MM.1S (cell line): ENCODE results near the gene FRA10AC1.

Source experiments
- DNase-seq: peaks from one replicate; pipeline ENCODE4 v3.0.0-alpha.2; 2015
- H2AFZ ChIP-seq: fragments of 300-600 bp; sonication (generic); 2 replicates; pipeline ENCODE4 v1.6.0; 2016; ENCODE audit warnings: antibody characterized with exemption, low read length
- H3F3A ChIP-seq: fragments of 300-600 bp; sonication (generic); 2 replicates; pipeline ENCODE4 v1.6.1; 2016; ENCODE audit warnings: mild to moderate bottlenecking, antibody characterized with exemption, low read length, moderate library complexity, mixed read lengths; ENCODE audit not compliant: insufficient read depth
- H3K27ac ChIP-seq: fragments of 300-600 bp; sonication (generic); 2 replicates; pipeline ENCODE4 v1.5.1; 2016; ENCODE audit warnings: mild to moderate bottlenecking, low read length
- H3K27me3 ChIP-seq: fragments of 300-600 bp; sonication (generic); replicated peaks from 2 replicates; pipeline ENCODE4 v1.6.0; 2016; ENCODE audit warnings: low read length; ENCODE audit not compliant: insufficient read depth
- H3K36me3 ChIP-seq: fragments of 300-600 bp; sonication (generic); replicated peaks from 2 replicates; pipeline ENCODE4 v1.6.1; 2016; ENCODE audit warnings: mild to moderate bottlenecking, low read length, mixed read lengths; ENCODE audit not compliant: insufficient read depth
- H3K4me1 ChIP-seq: fragments of 300-600 bp; sonication (generic); 2 replicates; pipeline ENCODE4 v1.6.1; 2016; ENCODE audit warnings: low read length, mixed read lengths
- H3K4me2 ChIP-seq: fragments of 300-600 bp; sonication (generic); 2 replicates; pipeline ENCODE4 v1.6.0; 2016; ENCODE audit warnings: low read depth, low read length
- H3K4me3 ChIP-seq: fragments of 300-600 bp; sonication (generic); 2 replicates; pipeline ENCODE4 v1.5.1; 2016; ENCODE audit warnings: low read length, mixed read lengths
- H3K79me2 ChIP-seq: fragments of 300-600 bp; sonication (generic); 2 replicates; pipeline ENCODE4 v1.6.1; 2016; ENCODE audit warnings: mixed run types, low read length, mixed read lengths
- H3K9ac ChIP-seq: fragments of 300-600 bp; sonication (generic); 2 replicates; pipeline ENCODE4 v1.6.1; 2016; ENCODE audit warnings: low read length, mixed read lengths
- H3K9me2 ChIP-seq: fragments of 300-600 bp; sonication (generic); replicated peaks from 2 replicates; pipeline ENCODE4 v1.6.1; 2016; ENCODE audit warnings: mild to moderate bottlenecking, low read length, mixed read lengths; ENCODE audit not compliant: insufficient read depth
- H3K9me3 ChIP-seq: fragments of 300-600 bp; sonication (generic); replicated peaks from 2 replicates; pipeline ENCODE4 v1.6.1; 2016; ENCODE audit warnings: mild to moderate bottlenecking, low read length, mixed read lengths; ENCODE audit not compliant: insufficient read depth
- H4K20me1 ChIP-seq: fragments of 300-600 bp; sonication (generic); 2 replicates; pipeline ENCODE4 v1.6.1; 2016; ENCODE audit warnings: mild to moderate bottlenecking, low read length, moderate library complexity, mixed read lengths; ENCODE audit not compliant: insufficient read depth
- EZH2 ChIP-seq: fragments of 300-600 bp; sonication (generic); optimal IDR thresholded peaks from 2 replicates; pipeline ENCODE3; 2017; ENCODE audit warnings: low read depth, mild to moderate bottlenecking, antibody characterized with exemption, low read length, mixed read lengths
- EZH2phosphoT487 ChIP-seq: fragments of 300-600 bp; sonication (generic); IDR thresholded peaks from 2 replicates; pipeline ENCODE4 v1.6.1; 2018; ENCODE audit warnings: antibody characterized with exemption, low read length
- TF ChIP-seq, protein P1 (sequence below): fragments of 300-600 bp; sonication (generic); IDR thresholded peaks from 2 replicates; pipeline ENCODE4 v1.5.1; 2016; ENCODE audit warnings: antibody characterized with exemption, low read length, mixed read lengths

Gene FRA10AC1

DNA sequence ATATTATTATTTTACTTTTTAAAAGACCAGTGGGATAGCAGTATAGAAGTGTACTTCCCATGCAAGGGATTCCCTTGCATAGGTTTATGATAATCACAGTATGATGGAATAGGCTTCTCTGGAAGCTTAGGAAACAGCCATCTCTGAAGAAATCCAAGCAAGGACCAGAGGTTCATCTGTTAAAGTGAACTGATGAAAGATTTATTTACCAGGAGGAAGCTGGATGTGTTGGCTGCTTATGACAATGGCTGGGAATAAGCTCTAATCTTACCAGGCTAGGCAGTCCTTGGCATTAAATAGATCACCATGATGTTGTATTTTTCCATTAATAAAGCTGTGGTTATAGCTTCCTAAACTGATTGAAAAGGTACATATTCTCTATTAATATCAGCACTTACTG, 32.0 kb downstream of the FRA10AC1 start:
- no peaks in the 10 kb centered on the region for H3K9me2 ChIP-seq

DNA sequence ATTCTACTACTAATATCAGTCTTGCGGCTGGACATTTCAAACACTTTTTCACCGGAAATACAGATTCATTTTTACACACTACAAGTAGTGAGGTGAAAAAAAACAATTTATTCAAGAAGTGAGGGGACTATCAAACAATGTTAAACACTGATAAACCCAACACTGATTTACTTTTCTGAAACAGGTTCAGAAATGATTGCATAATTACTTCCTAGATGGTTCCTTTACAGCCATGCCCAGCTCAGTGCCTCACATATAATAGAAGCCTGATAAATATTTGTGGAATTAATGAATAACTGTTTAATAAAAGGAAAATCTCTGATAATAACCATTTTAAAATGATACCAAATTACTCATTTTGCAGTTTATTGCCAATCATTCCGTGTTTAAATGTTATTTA, 34.6 kb downstream of the FRA10AC1 start:
- no peak overlapping the region for H2AFZ ChIP-seq
- no peaks in the 10 kb centered on the region for H4K20me1 ChIP-seq
- H3K4me3 ChIP-seq: no peak overlapping the region
- no peaks in the 10 kb centered on the region for H3K9me2 ChIP-seq
- no peak overlapping the region for H3K4me2 ChIP-seq
- no peaks in the 10 kb centered on the region for H3K9me3 ChIP-seq
- TF ChIP-seq, protein P1, sequence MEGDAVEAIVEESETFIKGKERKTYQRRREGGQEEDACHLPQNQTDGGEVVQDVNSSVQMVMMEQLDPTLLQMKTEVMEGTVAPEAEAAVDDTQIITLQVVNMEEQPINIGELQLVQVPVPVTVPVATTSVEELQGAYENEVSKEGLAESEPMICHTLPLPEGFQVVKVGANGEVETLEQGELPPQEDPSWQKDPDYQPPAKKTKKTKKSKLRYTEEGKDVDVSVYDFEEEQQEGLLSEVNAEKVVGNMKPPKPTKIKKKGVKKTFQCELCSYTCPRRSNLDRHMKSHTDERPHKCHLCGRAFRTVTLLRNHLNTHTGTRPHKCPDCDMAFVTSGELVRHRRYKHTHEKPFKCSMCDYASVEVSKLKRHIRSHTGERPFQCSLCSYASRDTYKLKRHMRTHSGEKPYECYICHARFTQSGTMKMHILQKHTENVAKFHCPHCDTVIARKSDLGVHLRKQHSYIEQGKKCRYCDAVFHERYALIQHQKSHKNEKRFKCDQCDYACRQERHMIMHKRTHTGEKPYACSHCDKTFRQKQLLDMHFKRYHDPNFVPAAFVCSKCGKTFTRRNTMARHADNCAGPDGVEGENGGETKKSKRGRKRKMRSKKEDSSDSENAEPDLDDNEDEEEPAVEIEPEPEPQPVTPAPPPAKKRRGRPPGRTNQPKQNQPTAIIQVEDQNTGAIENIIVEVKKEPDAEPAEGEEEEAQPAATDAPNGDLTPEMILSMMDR: no peak
- H3K4me1 ChIP-seq: no peaks in the 10 kb centered on the region
- H3K27me3 ChIP-seq: no peaks in the 10 kb centered on the region
- no peaks in the 10 kb centered on the region for H3F3A ChIP-seq
- no peak for DNase-seq
- H3K36me3 ChIP-seq: no peaks in the 10 kb centered on the region; the same call in 1 of the 2 replicates
- H3K27ac ChIP-seq: no peak overlapping the region
- no peaks in the 10 kb centered on the region for H3K79me2 ChIP-seq
- no peak overlapping the region for H3K9ac ChIP-seq

More for the DNA sequence above, 32.0 kb downstream of the FRA10AC1 start:
- Histone ChIP-seq H3K27me3 (no peaks in the 10 kb centered on the region), H3F3A (no peaks in the 10 kb centered on the region), H3K9me3 (no peaks in the 10 kb centered on the region), H4K20me1 (no peaks in the 10 kb centered on the region), H3K36me3 (no peaks in the 10 kb centered on the region; the same call in 1 of the 2 replicates), H3K4me3 (no peak overlapping the region), H3K27ac (no peak overlapping the region), H3K4me1 (no peaks in the 10 kb centered on the region), H3K4me2 (no peak overlapping the region), H3K9ac (no peak overlapping the region), H3K79me2 (no peaks in the 10 kb centered on the region), H2AFZ (no peak overlapping the region)
- TF ChIP-seq EZH2: no peak
- TF ChIP-seq EZH2phosphoT487: no peak
- TF ChIP-seq, protein P1: no peak
- no peak for DNase-seq

DNA sequence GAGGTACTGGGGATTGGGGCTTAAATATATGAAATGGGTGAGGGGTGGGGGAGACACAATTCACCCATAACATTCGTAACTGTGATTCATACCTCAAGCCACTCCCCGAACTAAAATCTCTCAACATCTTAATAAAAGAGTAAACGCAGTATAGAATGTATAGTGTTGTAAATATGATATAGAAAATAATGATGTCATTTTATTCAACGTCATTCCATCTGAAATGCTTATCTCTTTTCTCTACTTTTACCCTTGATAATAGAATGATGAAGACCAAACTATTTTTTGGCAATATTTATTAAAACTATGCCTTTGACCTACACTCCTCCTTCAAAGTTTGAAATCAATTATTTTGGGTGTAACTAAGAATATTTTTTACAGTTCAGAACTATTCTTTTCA, 36.4 kb downstream of the FRA10AC1 start:
- no peak overlapping the region for H3K4me3 ChIP-seq
- H3F3A ChIP-seq: no peaks in the 10 kb centered on the region
- no peak overlapping the region for H2AFZ ChIP-seq
- no peaks in the 10 kb centered on the region for H4K20me1 ChIP-seq
- H3K4me1 ChIP-seq: no peaks in the 10 kb centered on the region
- H3K27ac ChIP-seq: no peak overlapping the region
- no peak overlapping the region for H3K4me2 ChIP-seq
- H3K27me3 ChIP-seq: no peaks in the 10 kb centered on the region
- no peaks in the 10 kb centered on the region for H3K79me2 ChIP-seq
- H3K9ac ChIP-seq: no peak overlapping the region
- H3K9me2 ChIP-seq: no peaks in the 10 kb centered on the region
- H3K9me3 ChIP-seq: no peaks in the 10 kb centered on the region
- no peak for TF ChIP-seq EZH2
- TF ChIP-seq, protein P1: no peak
- DNase-seq: no peak
- H3K36me3 ChIP-seq: no peaks in the 10 kb centered on the region; the same call in 1 of the 2 replicates

DNA sequence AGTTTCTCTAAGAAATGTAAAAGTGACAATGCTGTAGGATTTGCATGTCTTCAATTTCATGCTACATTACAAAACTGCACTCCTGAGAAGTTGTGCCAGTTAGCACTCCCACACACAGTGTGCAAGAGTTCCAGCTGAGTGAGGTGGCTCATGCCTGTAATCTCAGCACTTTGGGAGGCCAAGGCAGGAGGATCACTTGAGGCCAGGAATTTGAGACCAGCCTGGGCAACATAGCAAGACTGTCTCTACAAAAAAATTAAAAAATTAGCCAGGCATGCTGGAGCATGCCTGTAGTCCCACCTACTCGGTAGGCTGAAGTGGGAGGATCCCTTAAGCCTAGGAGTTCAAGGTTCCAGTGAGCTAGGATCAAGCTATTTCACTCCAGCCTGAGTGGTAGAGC, 44.6 kb downstream of the FRA10AC1 start:
- Histone ChIP-seq H3K9ac (no peak overlapping the region), H2AFZ (no peak overlapping the region), H3K36me3 (no peaks in the 10 kb centered on the region), H3K9me3 (no peaks in the 10 kb centered on the region), H3K4me1 (no peaks in the 10 kb centered on the region), H3K9me2 (no peaks in the 10 kb centered on the region), H3K27me3 (no peaks in the 10 kb centered on the region), H3K4me3 (no peak overlapping the region), H3K79me2 (no peaks in the 10 kb centered on the region), H3K27ac (no peak overlapping the region), H4K20me1 (no peaks in the 10 kb centered on the region), H3F3A (no peaks in the 10 kb centered on the region), H3K4me2 (no peak overlapping the region)
- no peak for DNase-seq
- TF ChIP-seq EZH2phosphoT487: no peak
- no peak for TF ChIP-seq EZH2
- TF ChIP-seq, protein P1: no peak
